H1 (cell line): ENCODE results near the gene COMT. TPM values are rescaled to one million over a fixed set of nuclear protein-coding genes. Genes with fewer than 3 reads are reported as not detected.
A peak's percentile ranks its signal among the peaks of the same experiment; 100 is the strongest.

Experiments
- CTCF ChIA-PET: fragments of 300-600 bp; sonication (Branson Sonifier 250); formaldehyde crosslinking; loops from one replicate; lab custom pipeline; 2021; ENCODE audit not compliant: partially characterized antibody; lab: Charles Lee
- POLR2A ChIA-PET: fragments of 300-600 bp; sonication (Branson Sonifier 250); formaldehyde crosslinking; loops from one replicate; lab custom pipeline; 2021; ENCODE audit warnings: inconsistent platforms; ENCODE audit not compliant: partially characterized antibody; lab: Charles Lee
- DNase-seq, 2 experiments: peaks; one replicate each; pipeline versions ENCODE4 v3.0.0 to v3.0.0-alpha.2; 2010 to 2022; ENCODE audit warnings: low spot score in 2 of 2, low read depth in 1 of 2, mixed read lengths in 1 of 2
- FAIRE-seq: peaks from 2 replicates; lab custom pipeline; 2011; peaks lifted over from hg19 to GRCh38; lab: Jason Lieb, UNC
- H2AFZ ChIP-seq: 2 replicates; pipeline ENCODE4 v1.8.1; 2012; ENCODE audit warnings: low read length, inconsistent platforms
- H2AK5ac ChIP-seq: 2 replicates; pipeline ENCODE4 v1.6.1; 2013; ENCODE audit warnings: low read depth, low read length
- H2BK120ac ChIP-seq: replicated peaks from 2 replicates; pipeline ENCODE3; 2013; ENCODE audit warnings: low read depth, low read length, inconsistent platforms
- H2BK12ac ChIP-seq: 2 replicates; pipeline ENCODE4 v1.6.1; 2013; ENCODE audit warnings: low read depth, low read length
- H2BK15ac ChIP-seq: 2 replicates; pipeline ENCODE4 v1.6.1; 2013; ENCODE audit warnings: low read length
- H2BK20ac ChIP-seq: 2 replicates; pipeline ENCODE4 v1.6.1; 2013; ENCODE audit warnings: low read length
- H2BK5ac ChIP-seq: 2 replicates; pipeline ENCODE4 v1.6.1; 2013; ENCODE audit warnings: low read depth, low read length
- H3K14ac ChIP-seq: 2 replicates; pipeline ENCODE4 v1.6.1; 2013; ENCODE audit warnings: inconsistent platforms; ENCODE audit not compliant: insufficient read length
- H3K18ac ChIP-seq: 2 replicates; pipeline ENCODE4 v1.6.1; 2013; ENCODE audit warnings: low read length; ENCODE audit errors: extremely low read depth
- H3K23ac ChIP-seq: 2 replicates; pipeline ENCODE4 v1.6.1; 2013; ENCODE audit warnings: inconsistent platforms; ENCODE audit not compliant: insufficient read length
- H3K23me2 ChIP-seq: 2 replicates; pipeline ENCODE4 v1.6.1; 2013; ENCODE audit warnings: low read depth, low read length
- H3K27ac ChIP-seq: 2 replicates; pipeline ENCODE4 v1.6.1; 2011; ENCODE audit warnings: low read depth, low read length, inconsistent platforms
- H3K27me3 ChIP-seq, 4 experiments: replicated peaks in 1 of 4; 1 replicate in 1 of 4; 2 replicates in 3 of 4; pipeline versions ENCODE4 v1.6.1 to v1.8.1; 2011 to 2013; ENCODE audit warnings: low read length in 3 of 4, mild to moderate bottlenecking in 3 of 4, inconsistent platforms in 2 of 4, mixed read lengths in 2 of 4, moderate library complexity in 1 of 4; ENCODE audit not compliant: control insufficient read depth in 3 of 4, insufficient read depth in 3 of 4; ENCODE audit errors: extremely low read depth in 1 of 4
- H3K36me3 ChIP-seq, 4 experiments: 2 replicates each; pipeline versions ENCODE4 v1.6.1 to v1.8.1; 2011 to 2013; ENCODE audit warnings: mild to moderate bottlenecking in 4 of 4, low read length in 3 of 4, moderate library complexity in 2 of 4, control low read depth in 1 of 4, inconsistent platforms in 1 of 4; ENCODE audit not compliant: insufficient read depth in 4 of 4, control insufficient read depth in 2 of 4
- H3K4ac ChIP-seq: replicated peaks from 2 replicates; pipeline ENCODE3; 2013; ENCODE audit warnings: low read length, low read depth, mixed read lengths, inconsistent platforms; ENCODE audit not compliant: insufficient read length
- H3K4me1 ChIP-seq, 4 experiments: replicated peaks in 1 of 4; 1 replicate in 1 of 4; 2 replicates in 3 of 4; pipeline versions ENCODE4 v1.6.1 to v1.8.1; 2011 to 2013; ENCODE audit warnings: low read length in 3 of 4, inconsistent platforms in 2 of 4, mixed read lengths in 1 of 4; ENCODE audit not compliant: insufficient read depth in 4 of 4, control insufficient read depth in 3 of 4
- H3K4me2 ChIP-seq, 2 experiments: 2 replicates each; pipeline versions ENCODE4 v1.6.1 to v1.8.1; 2011 to 2013; ENCODE audit warnings: low read depth in 2 of 2, low read length in 2 of 2, control low read depth in 1 of 2, inconsistent platforms in 1 of 2, mild to moderate bottlenecking in 1 of 2; ENCODE audit not compliant: insufficient read depth in 1 of 2
- H3K4me3 ChIP-seq, 4 experiments: fragments of 200-600, 300-600 bp in 1 of 4; sonication (generic), shearing (Covaris generic), sonication (Bioruptor Twin) in 1 of 4; 2 replicates each; pipeline versions ENCODE4 v1.5.1 to v1.8.1; 2011 to 2016; ENCODE audit warnings: low read length in 4 of 4, low read depth in 3 of 4, control low read depth in 2 of 4, inconsistent platforms in 2 of 4, mild to moderate bottlenecking in 2 of 4, mixed read lengths in 1 of 4, moderate library complexity in 1 of 4; ENCODE audit not compliant: insufficient read depth in 2 of 4; ENCODE audit errors: extremely low read depth in 1 of 4
- H3K56ac ChIP-seq: replicated peaks from 2 replicates; pipeline ENCODE3; 2013; ENCODE audit warnings: low read depth, mild to moderate bottlenecking, mixed read lengths, low read length, inconsistent platforms; ENCODE audit not compliant: insufficient read length
- H3K79me1 ChIP-seq: 2 replicates; pipeline ENCODE4 v1.6.1; 2013; ENCODE audit warnings: low read depth, low read length, control low read depth
- H3K79me2 ChIP-seq, 2 experiments: 2 replicates each; pipeline versions ENCODE4 v1.6.1 to v1.8.1; 2012 to 2013; ENCODE audit warnings: low read length in 2 of 2, mild to moderate bottlenecking in 2 of 2, inconsistent platforms in 1 of 2; ENCODE audit not compliant: insufficient read depth in 2 of 2, control insufficient read depth in 1 of 2
- H3K9ac ChIP-seq, 4 experiments: replicated peaks in 1 of 4; 1 replicate in 1 of 4; 2 replicates in 3 of 4; pipeline versions ENCODE4 v1.6.1 to v1.8.1; 2011 to 2013; ENCODE audit warnings: low read depth in 3 of 4, low read length in 3 of 4, control low read depth in 2 of 4, mild to moderate bottlenecking in 2 of 4, moderate library complexity in 2 of 4, inconsistent platforms in 1 of 4; ENCODE audit errors: extremely low read depth in 1 of 4
- H3K9me3 ChIP-seq, 2 experiments: 2 replicates each; pipeline versions ENCODE4 v1.6.1 to v1.8.1; 2012 to 2013; ENCODE audit warnings: mild to moderate bottlenecking in 2 of 2, moderate library complexity in 2 of 2, control low read depth in 1 of 2, inconsistent platforms in 1 of 2, low read depth in 1 of 2, low read length in 1 of 2, mixed read lengths in 1 of 2; ENCODE audit not compliant: insufficient read depth in 2 of 2
- H4K20me1 ChIP-seq, 2 experiments: replicated peaks in 1 of 2; 2 replicates each; pipeline versions ENCODE3 to v1.8.1; 2011 to 2013; ENCODE audit warnings: inconsistent platforms in 2 of 2, low read length in 2 of 2, mild to moderate bottlenecking in 1 of 2; ENCODE audit not compliant: insufficient read depth in 2 of 2, control insufficient read depth in 1 of 2
- H4K5ac ChIP-seq: 2 replicates; pipeline ENCODE4 v1.6.1; 2013; ENCODE audit warnings: low read length, low read depth, mixed read lengths, inconsistent platforms; ENCODE audit not compliant: insufficient read length
- H4K8ac ChIP-seq: 2 replicates; pipeline ENCODE4 v1.8.0; 2013; ENCODE audit warnings: mild to moderate bottlenecking, moderate library complexity, low read length, inconsistent platforms; ENCODE audit not compliant: insufficient read depth; ENCODE audit errors: extremely low read depth
- H4K91ac ChIP-seq: replicated peaks from 2 replicates; pipeline ENCODE3; 2013; ENCODE audit warnings: low read length, mixed read lengths, inconsistent platforms; ENCODE audit not compliant: insufficient read length
- CTBP2 ChIP-seq: IDR thresholded peaks from 2 replicates; pipeline ENCODE4 v1.7.0; 2011; ENCODE audit warnings: borderline replicate concordance, mild to moderate bottlenecking, moderate library complexity, mixed read lengths, low read length; ENCODE audit not compliant: insufficient read depth, insufficient read length
- EGR1 ChIP-seq: IDR thresholded peaks from 2 replicates; pipeline ENCODE4 v1.6.1; 2011; ENCODE audit warnings: low read depth, low read length, borderline replicate concordance
- JUND ChIP-seq: IDR thresholded peaks from 2 replicates; pipeline ENCODE4 v1.6.1; 2011; ENCODE audit warnings: mild to moderate bottlenecking, improper control_type of control experiment, low read length
- MAFK ChIP-seq: IDR thresholded peaks from 2 replicates; pipeline ENCODE4 v1.6.1; 2012; ENCODE audit warnings: low read depth, mild to moderate bottlenecking, improper control_type of control experiment, low read length
- POLR2A ChIP-seq, 2 experiments: IDR thresholded peaks; 1 replicate in 1 of 2; 2 replicates in 1 of 2; pipeline ENCODE4 v1.6.1; 2011; ENCODE audit warnings: low read depth in 2 of 2, low read length in 2 of 2, mild to moderate bottlenecking in 2 of 2; ENCODE audit errors: control extremely low read depth in 1 of 2
- RBBP5 ChIP-seq: IDR thresholded peaks from 2 replicates; pipeline ENCODE4 v1.7.1; 2012; ENCODE audit warnings: low read depth, mild to moderate bottlenecking, inconsistent platforms, low read length, moderate library complexity, borderline replicate concordance
- SP2 ChIP-seq: IDR thresholded peaks from 2 replicates; pipeline ENCODE4 v1.6.1; 2012; ENCODE audit warnings: mild to moderate bottlenecking, low read length, inconsistent platforms
- SUZ12 ChIP-seq: fragments of 200-600 bp; sonication (generic); IDR thresholded peaks from 2 replicates; pipeline ENCODE4 v1.6.1; 2012; ENCODE audit warnings: mild to moderate bottlenecking, inconsistent platforms, low read length, moderate library complexity, mixed read lengths
- WGBS, 2 experiments: shearing (Covaris generic) in 1 of 2; methylation state at CpG; one replicate each; pipeline versions ENCODE4 v1.1.6 to v1.1.7; 2013 to 2015; ENCODE audit warnings: low lambda C conversion rate in 2 of 2, mixed read lengths in 2 of 2, inconsistent platforms in 1 of 2, low coverage in 1 of 2, missing lambda C conversion rate in 1 of 2; ENCODE audit not compliant: insufficient replicate concordance in 2 of 2, insufficient coverage in 1 of 2, insufficient read length in 1 of 2; ENCODE audit errors: extremely low coverage in 1 of 2, missing lambda C conversion rate in 1 of 2; 5-methylcytosine and 5-hydroxymethylcytosine counted together
- polyA plus RNA-seq, 7 experiments: library from polyadenylated mRNA; depleted of rRNA in 3 of 7; stranded (reverse) in 5 of 7; unstranded in 2 of 7; fragments of >200 nt in 5 of 7; fragments of 200-250 nt in 2 of 7; gene quantifications; 1 replicate in 5 of 7; 2 replicates in 1 of 7; 4 replicates in 1 of 7; pipeline versions ENCODE4 v1.2.1 to v1.2.3, GENCODE V29; 2011 to 2013; ENCODE audit warnings: missing spikeins in 2 of 7, mixed read lengths in 2 of 7
- total RNA-seq: library from RNA; stranded (reverse); fragmentation: NEBNext Ultra II Directional; extraction: Animal tissue kit (Norgen Biotek cat#: 25700); gene quantifications from 2 replicates; pipeline ENCODE4 v1.2.1, GENCODE V29; 2021
- TF ChIP-seq, protein P1 (sequence below): IDR thresholded peaks from 2 replicates; pipeline ENCODE4 v1.6.1; 2012; ENCODE audit warnings: inconsistent platforms

Gene COMT
- total and polyA plus RNA-seq, 2 of the 8 experiments (the other 6 are each of a cell fraction or from before 2014, with no cell fraction given): 15.2 to 33.7 TPM

DNA sequence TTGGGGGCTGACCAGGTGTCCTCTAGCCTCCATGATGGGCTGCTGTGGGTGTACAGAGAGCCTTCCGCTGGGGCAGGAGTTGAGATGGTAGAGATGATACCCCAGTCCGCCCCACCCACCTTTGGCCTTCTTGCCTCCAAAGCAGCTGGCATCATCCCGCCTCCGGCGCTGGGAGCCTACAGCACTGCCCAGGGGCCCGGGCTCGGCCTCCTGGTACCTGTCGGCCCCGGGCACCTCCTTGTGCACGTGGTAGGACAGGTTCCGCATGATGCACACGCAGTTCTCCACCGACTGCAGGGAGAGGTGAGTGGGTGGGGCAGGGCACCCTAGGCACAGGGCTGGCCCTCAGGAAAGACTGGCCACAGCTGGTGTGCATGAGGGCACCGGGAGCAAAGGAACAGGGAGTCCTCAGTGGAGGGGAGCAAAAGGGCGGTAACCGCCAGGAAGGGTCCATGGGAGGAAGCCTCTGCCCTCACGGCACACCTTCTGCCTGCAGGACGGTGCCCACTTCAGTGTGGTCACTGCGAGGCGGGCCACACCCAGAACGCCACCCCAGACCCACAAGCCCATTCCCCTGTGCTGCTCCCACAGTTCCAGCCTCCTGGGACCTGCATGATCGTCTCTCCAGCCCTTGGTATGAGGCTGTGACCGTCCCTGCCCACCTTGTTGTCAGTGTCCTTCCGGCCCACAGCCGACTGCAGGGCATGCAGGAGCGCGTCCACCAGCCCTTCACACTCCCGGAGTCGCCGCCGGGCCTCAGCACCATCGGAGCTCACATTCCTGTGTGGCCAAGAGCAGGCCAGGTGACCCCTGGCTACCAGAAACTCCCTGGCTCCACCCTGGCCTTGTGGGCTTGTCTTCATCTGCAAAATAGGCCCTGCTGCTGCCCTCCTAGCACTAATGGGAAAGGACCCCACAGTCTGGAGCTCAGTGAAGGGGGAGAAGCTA lies 36.0 kb downstream of the COMT start:
- Histone ChIP-seq H3K23me2 (no peaks in the 10 kb centered on the region; the same call in 1 of the 2 replicates), H3K9me3 (no peaks in the 10 kb centered on the region), H2BK20ac (no peak overlapping the region), H2BK12ac (no peak overlapping the region), H4K5ac (no peak overlapping the region), H3K4me2 (no peak overlapping the region), H2AK5ac (no peak overlapping the region), H3K27ac (no peak overlapping the region), H3K79me1 (peaks cover under 1% of the 10 kb centered on the region; the same call in 1 of the 2 replicates), H3K4me3 (no peak overlapping the region), H3K4me1 (peaks cover 3 to 15% (median 13%) of the 10 kb centered on the region in 4 experiments; a peak in 6 of 7 replicates), H3K56ac (no peak overlapping the region), H2AFZ (no peak overlapping the region), H4K8ac (no peak overlapping the region), H3K27me3 (no peaks in the 10 kb centered on the region), H3K4ac (no peak overlapping the region), H3K18ac (no peak overlapping the region), H2BK5ac (0 out of 2 replicates have a peak overlapping the region, but pooled peaks have one; percentile 44), H4K91ac (no peak overlapping the region), H4K20me1 (peaks cover 7 to 25% of the 10 kb centered on the region in 2 experiments), H2BK120ac (no peak overlapping the region), H3K79me2 (no peaks in the 10 kb centered on the region), H2BK15ac (no peak overlapping the region), H3K36me3 (peaks cover 7 to 47% (median 15%) of the 10 kb centered on the region in 4 experiments; a peak in 7 of 8 replicates), H3K9ac (no peak overlapping the region), H3K23ac (no peak overlapping the region), H3K14ac (no peak overlapping the region)
- FAIRE-seq (no peak), DNase-seq (no peak)
- ChIA-PET CTCF (interaction anchor here (0.6 to 2.5 kb wide), 8 partner anchors 8 to 262 kb away, joined by 3 to 20 read pairs (median 4); no protein-coding TSS in a partner anchor), POLR2A (interaction anchor here (0.6 to 1.5 kb wide), 4 partner anchors 8 to 136 kb away, joined by 3 to 5 read pairs (median 3); no protein-coding TSS in a partner anchor)
- WGBS, 2 experiments: 95% methylated on average over 28 of the region's 32 CpGs; no CpG with 5 or more reads in 1 of the 2 experiments
- TF ChIP-seq SP2 (no peak), POLR2A (IDR thresholded peaks at IDR 0.05; ENCODE audit: control extremely low read depth in 1 of 2, low read depth in 2 of 2, low read length in 2 of 2) (no peak), CTBP2 (no peak), RBBP5 (no peak), EGR1 (no peak), MAFK (no peak), JUND (no peak), SUZ12 (no peak)
- TF ChIP-seq, protein P1, sequence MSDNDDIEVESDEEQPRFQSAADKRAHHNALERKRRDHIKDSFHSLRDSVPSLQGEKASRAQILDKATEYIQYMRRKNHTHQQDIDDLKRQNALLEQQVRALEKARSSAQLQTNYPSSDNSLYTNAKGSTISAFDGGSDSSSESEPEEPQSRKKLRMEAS: no peak
